Suppressor macrophage treated with lipopolysaccharide for 1 hour (primary cell): ENCODE measurements around the gene FBLN1.

Experiments used
- DNase-seq, 3 donors: peaks; one replicate each; pipeline ENCODE4 v3.0.0-alpha.2; 2020 to 2022

FBLN1 gene

GRCh38 chr22:45642986-45643385, 140.3 kb downstream of the FBLN1 start:
- DNase-seq: no peak

GRCh38 chr22:45644714-45645113, 142.0 kb downstream of the FBLN1 start:
- no peak for DNase-seq

GRCh38 chr22:45645150-45645525, 142.5 kb downstream of the FBLN1 start:
- DNase-seq: no peak

GRCh38 chr22:45645526-45646414, 143.1 kb downstream of the FBLN1 start:
- peak; percentile 59 to 88 (median 78) for DNase-seq

- no peak for DNase-seq
Observed at GRCh38 chr22:45647532-45648225, 145.0 kb downstream of the FBLN1 start.

- no peak for DNase-seq
Observed at GRCh38 chr22:45648301-45649117, 145.8 kb downstream of the FBLN1 start.

- DNase-seq: no peak
Observed at GRCh38 chr22:45649809-45650208, 147.1 kb downstream of the FBLN1 start.

GRCh38 chr22:45650721-45651120, 148.0 kb downstream of the FBLN1 start:
- DNase-seq: no peak
